IPS-20b (cell line): Measurements from ENCODE around the gene ST6GALNAC1.
"Not testable (repeated sequence)": the region's sequence is repeated elsewhere in the genome, so short reads cannot be mapped to it uniquely, and the experiment has no call there.

Source experiments
- H3K27ac ChIP-seq: one replicate; pipeline ENCODE4 v1.5.1; 2013; ENCODE audit warnings: low read length
- H3K27me3 ChIP-seq: 2 replicates; pipeline ENCODE4 v1.6.1; 2013; ENCODE audit warnings: mild to moderate bottlenecking, low read length, inconsistent platforms; ENCODE audit not compliant: insufficient read depth
- H3K36me3 ChIP-seq: 2 replicates; pipeline ENCODE4 v1.6.1; 2013; ENCODE audit warnings: low read depth, mild to moderate bottlenecking, inconsistent platforms, low read length, moderate library complexity; ENCODE audit not compliant: insufficient read depth
- H3K4me1 ChIP-seq: 2 replicates; pipeline ENCODE4 v1.6.1; 2013; ENCODE audit warnings: mild to moderate bottlenecking, control low read depth, inconsistent platforms, low read length, moderate library complexity; ENCODE audit not compliant: insufficient read depth
- H3K4me3 ChIP-seq: 2 replicates; pipeline ENCODE4 v1.5.1; 2013; ENCODE audit warnings: mild to moderate bottlenecking, low read length, inconsistent platforms
- H3K9ac ChIP-seq: 2 replicates; pipeline ENCODE4 v1.6.1; 2013; ENCODE audit warnings: low read depth, mild to moderate bottlenecking, inconsistent platforms, low read length, moderate library complexity
- H3K9me3 ChIP-seq: 2 replicates; pipeline ENCODE4 v1.6.1; 2013; ENCODE audit warnings: mild to moderate bottlenecking, low read depth, low read length, inconsistent platforms; ENCODE audit not compliant: insufficient read depth

The ST6GALNAC1 gene

GRCh38 chr17:76614912-76615617 lies 28.5 kb downstream of the ST6GALNAC1 start:
- H3K9me3 ChIP-seq, result peaks cover 4% of the 10 kb centered on the region; the same call in 1 of the 2 replicates
- H3K9ac ChIP-seq, result no peak overlapping the region
- H3K27me3 ChIP-seq, result no peaks in the 10 kb centered on the region
- no peaks in the 10 kb centered on the region; the same call in 1 of the 2 replicates for H3K4me1 ChIP-seq
- no peak overlapping the region for H3K4me3 ChIP-seq
- H3K36me3 ChIP-seq, result no peaks in the 10 kb centered on the region
- no peak overlapping the region for H3K27ac ChIP-seq

- H3K9ac ChIP-seq, H3K9me3 ChIP-seq: not testable (repeated sequence)
These were observed 29.3 kb downstream of the ST6GALNAC1 start for GRCh38 chr17:76614064-76614759.

GRCh38 chr17:76612977-76613851 lies 30.3 kb downstream of the ST6GALNAC1 start:
- Histone ChIP-seq H3K9me3 (peaks cover 4% of the 10 kb centered on the region; the same call in 1 of the 2 replicates), H3K27ac (no peak overlapping the region), H3K4me3 (no peak overlapping the region), H3K36me3 (no peaks in the 10 kb centered on the region), H3K4me1 (no peaks in the 10 kb centered on the region; the same call in 1 of the 2 replicates), H3K27me3 (no peaks in the 10 kb centered on the region), H3K9ac (peak overlapping the region; percentile 7; the same call in 1 of the 2 replicates)

More at GRCh38 chr17:76614064-76614759, 29.3 kb downstream of the ST6GALNAC1 start:
- not testable (repeated sequence) for H3K4me3 ChIP-seq, H3K4me1 ChIP-seq, H3K36me3 ChIP-seq, H3K27me3 ChIP-seq, H3K27ac ChIP-seq

GRCh38 chr17:76612465-76612864 lies 31.1 kb downstream of the ST6GALNAC1 start:
- no peak overlapping the region for H3K4me3 ChIP-seq
- peak overlapping the region; percentile 7; the same call in 1 of the 2 replicates for H3K9ac ChIP-seq
- no peak overlapping the region for H3K27ac ChIP-seq
- H3K27me3 ChIP-seq, result no peaks in the 10 kb centered on the region
- H3K9me3 ChIP-seq, result peaks cover 4% of the 10 kb centered on the region; the same call in 1 of the 2 replicates
- H3K36me3 ChIP-seq, result no peaks in the 10 kb centered on the region
- H3K4me1 ChIP-seq, result no peaks in the 10 kb centered on the region; the same call in 1 of the 2 replicates

GRCh38 chr17:76611758-76612157 lies 31.8 kb downstream of the ST6GALNAC1 start:
- no peak overlapping the region for H3K27ac ChIP-seq
- H3K36me3 ChIP-seq, result no peaks in the 10 kb centered on the region
- peak overlapping the region; percentile 51 for H3K9ac ChIP-seq
- no peaks in the 10 kb centered on the region for H3K27me3 ChIP-seq
- H3K9me3 ChIP-seq, result peaks cover 4% of the 10 kb centered on the region; the same call in 1 of the 2 replicates
- H3K4me3 ChIP-seq, result peak overlapping the region; percentile 21; the same call in 1 of the 2 replicates
- no peaks in the 10 kb centered on the region; the same call in 1 of the 2 replicates for H3K4me1 ChIP-seq

GRCh38 chr17:76611080-76611749 lies 32.3 kb downstream of the ST6GALNAC1 start:
- Histone ChIP-seq H3K9ac (peak overlapping the region; percentile 51; the same call in 1 of the 2 replicates), H3K4me3 (peak overlapping the region; percentile 21; the same call in 1 of the 2 replicates)
- H3K27ac ChIP-seq, H3K36me3 ChIP-seq, H3K9me3 ChIP-seq, H3K27me3 ChIP-seq, H3K4me1 ChIP-seq: not testable (repeated sequence)

GRCh38 chr17:76606685-76607084 lies 36.9 kb downstream of the ST6GALNAC1 start:
- H3K27ac ChIP-seq, H3K9me3 ChIP-seq, H3K27me3 ChIP-seq, H3K4me3 ChIP-seq, H3K9ac ChIP-seq, H3K4me1 ChIP-seq, H3K36me3 ChIP-seq: not testable (repeated sequence)

- Histone ChIP-seq H3K27me3 (no peaks in the 10 kb centered on the region), H3K27ac (no peak overlapping the region), H3K4me3 (no peak overlapping the region), H3K9me3 (no peaks in the 10 kb centered on the region), H3K9ac (no peak overlapping the region), H3K36me3 (no peaks in the 10 kb centered on the region), H3K4me1 (peaks cover 10% of the 10 kb centered on the region)
These were observed 42.5 kb downstream of the ST6GALNAC1 start for GRCh38 chr17:76601065-76601464.

GRCh38 chr17:76599694-76600460 lies 43.7 kb downstream of the ST6GALNAC1 start:
- no peaks in the 10 kb centered on the region for H3K27me3 ChIP-seq
- no peak overlapping the region for H3K27ac ChIP-seq
- H3K9ac ChIP-seq, result no peak overlapping the region
- no peak overlapping the region for H3K4me3 ChIP-seq
- H3K36me3 ChIP-seq, result no peaks in the 10 kb centered on the region
- peaks cover 10% of the 10 kb centered on the region for H3K4me1 ChIP-seq
- H3K9me3 ChIP-seq, result no peaks in the 10 kb centered on the region

GRCh38 chr17:76598004-76598439 lies 45.5 kb downstream of the ST6GALNAC1 start:
- Histone ChIP-seq H3K36me3 (no peaks in the 10 kb centered on the region), H3K27ac (no peak overlapping the region), H3K4me1 (peaks cover 10% of the 10 kb centered on the region), H3K9me3 (no peaks in the 10 kb centered on the region), H3K27me3 (no peaks in the 10 kb centered on the region), H3K9ac (no peak overlapping the region), H3K4me3 (no peak overlapping the region)
